Measurements from ENCODE around the gene CDIPT.

GRCh38 chr16:29849505-29849904, 13.5 kb downstream of the CDIPT start:
- TF ChIP-seq, protein P1, sequence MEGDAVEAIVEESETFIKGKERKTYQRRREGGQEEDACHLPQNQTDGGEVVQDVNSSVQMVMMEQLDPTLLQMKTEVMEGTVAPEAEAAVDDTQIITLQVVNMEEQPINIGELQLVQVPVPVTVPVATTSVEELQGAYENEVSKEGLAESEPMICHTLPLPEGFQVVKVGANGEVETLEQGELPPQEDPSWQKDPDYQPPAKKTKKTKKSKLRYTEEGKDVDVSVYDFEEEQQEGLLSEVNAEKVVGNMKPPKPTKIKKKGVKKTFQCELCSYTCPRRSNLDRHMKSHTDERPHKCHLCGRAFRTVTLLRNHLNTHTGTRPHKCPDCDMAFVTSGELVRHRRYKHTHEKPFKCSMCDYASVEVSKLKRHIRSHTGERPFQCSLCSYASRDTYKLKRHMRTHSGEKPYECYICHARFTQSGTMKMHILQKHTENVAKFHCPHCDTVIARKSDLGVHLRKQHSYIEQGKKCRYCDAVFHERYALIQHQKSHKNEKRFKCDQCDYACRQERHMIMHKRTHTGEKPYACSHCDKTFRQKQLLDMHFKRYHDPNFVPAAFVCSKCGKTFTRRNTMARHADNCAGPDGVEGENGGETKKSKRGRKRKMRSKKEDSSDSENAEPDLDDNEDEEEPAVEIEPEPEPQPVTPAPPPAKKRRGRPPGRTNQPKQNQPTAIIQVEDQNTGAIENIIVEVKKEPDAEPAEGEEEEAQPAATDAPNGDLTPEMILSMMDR (IDR thresholded peaks at IDR 0.05; ENCODE audit: low read depth, low read length): no peak
- TF ChIP-seq EZH2phosphoT487 (IDR thresholded peaks at IDR 0.05; ENCODE audit: low read depth): no peak
